Measurements from ENCODE around the gene ARL6IP5.

Gene ARL6IP5

DNA sequence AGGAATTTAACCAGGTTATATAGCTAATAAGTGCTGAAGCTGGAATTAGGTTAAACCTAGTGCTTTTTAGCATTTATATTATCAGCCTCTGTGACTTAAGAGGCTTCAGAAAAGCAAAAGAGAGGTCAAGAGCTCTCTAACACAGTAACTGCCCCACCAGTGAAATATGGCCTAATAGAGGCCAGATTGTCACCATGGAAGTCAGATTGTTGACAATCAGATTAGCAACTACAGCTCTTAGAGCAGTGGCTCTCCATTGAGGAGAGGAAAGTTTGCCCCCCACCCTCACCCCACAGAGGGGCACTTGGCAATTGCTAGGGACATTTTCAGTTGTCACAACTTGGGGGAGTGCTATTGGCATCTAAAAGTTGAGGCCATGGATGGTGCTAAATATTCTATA lies 61.0 kb downstream of the ARL6IP5 start:
- Histone ChIP-seq H3K4me3 (ENCODE audit: low read length) (no peak overlapping the region), H3K9me3 (ENCODE audit: control insufficient read depth, insufficient read depth, low read length) (no peaks in the 10 kb centered on the region), H3K4me1 (ENCODE audit: control insufficient read depth, insufficient read depth, low read length) (peaks cover 2% of the 10 kb centered on the region; the same call in 1 of the 2 replicates), H3K27ac (ENCODE audit: low read length) (no peak overlapping the region), H3K27me3 (ENCODE audit: control insufficient read depth, insufficient read depth, low read length) (peaks cover 3% of the 10 kb centered on the region; the same call in 1 of the 2 replicates), H3K36me3 (ENCODE audit: control insufficient read depth, insufficient read depth, low read length) (no peaks in the 10 kb centered on the region)
- no peak for DNase-seq (ENCODE audit: low read depth, low spot score)

GRCh38 chr3:69149586-69149985 lies 64.8 kb downstream of the ARL6IP5 start:
- no CpG with 5 or more reads among the region's 3 CpGs for whole genome bisulfite sequencing (ENCODE audit: insufficient coverage, insufficient read length)
- peaks cover under 1% of the 10 kb centered on the region; the same call in 1 of the 2 replicates for H3K4me1 ChIP-seq (ENCODE audit: control insufficient read depth, insufficient read depth, low read length)
- DNase-seq (ENCODE audit: low read depth, low spot score) = no peak
- H3K36me3 ChIP-seq (ENCODE audit: control insufficient read depth, insufficient read depth, low read length) = no peaks in the 10 kb centered on the region
- H3K27ac ChIP-seq (ENCODE audit: low read length) = no peak overlapping the region
- H3K27me3 ChIP-seq (ENCODE audit: control insufficient read depth, insufficient read depth, low read length) = no peaks in the 10 kb centered on the region
- H3K4me3 ChIP-seq (ENCODE audit: low read length) = no peak overlapping the region
- no peaks in the 10 kb centered on the region for H3K9me3 ChIP-seq (ENCODE audit: control insufficient read depth, insufficient read depth, low read length)
